Brain microvascular endothelial cell (primary cell): ENCODE measurements around the gene HBE1.

ENCODE experiments used
- DNase-seq: peaks from one replicate; pipeline ENCODE4 v3.0.0-alpha.2; 2020
- H3K27ac ChIP-seq: fragments of 250-450 bp; sonication (Bioruptor Pico); 2 replicates; pipeline ENCODE4 v1.5.1; 2020; ENCODE audit warnings: mild to moderate bottlenecking, moderate library complexity
- H3K27me3 ChIP-seq: fragments of 250-450 bp; sonication (Bioruptor Pico); replicated peaks from 2 replicates; pipeline ENCODE4 v1.5.1; 2020; ENCODE audit warnings: mild to moderate bottlenecking
- H3K36me3 ChIP-seq: fragments of 250-450 bp; sonication (Bioruptor Pico); replicated peaks from 2 replicates; pipeline ENCODE4 v1.5.1; 2020; ENCODE audit warnings: mild to moderate bottlenecking
- H3K4me3 ChIP-seq: 2 replicates; pipeline ENCODE4 v1.5.1; 2011; ENCODE audit warnings: low read depth, mild to moderate bottlenecking, control low read depth, low read length, moderate library complexity
- in situ Hi-C: cut with HindIII; loops from 2 replicates; pipeline ENCODE4 v1.10.0; 2017; ENCODE audit warnings: low sequenced_read_pairs, low pct_ligation_motif_present
- TF ChIP-seq, protein P1 (sequence below): IDR thresholded peaks from 2 replicates; pipeline ENCODE4 v1.5.1; 2011; ENCODE audit warnings: low read depth, mild to moderate bottlenecking, moderate library complexity, low read length, control low read depth, inconsistent platforms; ENCODE audit errors: missing control alignments

The HBE1 gene

DNA sequence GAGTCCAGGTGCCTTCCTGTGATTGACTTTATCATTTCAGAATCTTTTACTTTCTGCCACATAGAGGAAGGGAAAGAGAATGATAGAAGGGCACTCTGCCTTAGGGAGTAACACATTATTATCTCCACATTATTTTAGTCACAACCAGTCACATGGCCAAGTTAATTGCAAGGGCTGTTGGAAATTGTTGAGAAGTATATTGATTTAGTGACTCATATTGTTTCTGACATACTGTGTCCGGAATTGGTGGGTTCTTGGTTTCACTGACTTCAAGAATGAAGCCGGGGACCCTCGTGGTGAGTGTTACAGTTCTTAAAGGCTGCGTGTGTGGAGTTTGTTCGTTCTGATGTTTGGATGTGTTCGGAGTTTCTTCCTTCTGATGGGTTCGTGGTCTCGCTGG is 23.3 kb upstream of the HBE1 start:
- in situ Hi-C loops = no loop called here
- no peak overlapping the region for H3K4me3 ChIP-seq
- H3K36me3 ChIP-seq = no peaks in the 10 kb centered on the region
- TF ChIP-seq, protein P1, sequence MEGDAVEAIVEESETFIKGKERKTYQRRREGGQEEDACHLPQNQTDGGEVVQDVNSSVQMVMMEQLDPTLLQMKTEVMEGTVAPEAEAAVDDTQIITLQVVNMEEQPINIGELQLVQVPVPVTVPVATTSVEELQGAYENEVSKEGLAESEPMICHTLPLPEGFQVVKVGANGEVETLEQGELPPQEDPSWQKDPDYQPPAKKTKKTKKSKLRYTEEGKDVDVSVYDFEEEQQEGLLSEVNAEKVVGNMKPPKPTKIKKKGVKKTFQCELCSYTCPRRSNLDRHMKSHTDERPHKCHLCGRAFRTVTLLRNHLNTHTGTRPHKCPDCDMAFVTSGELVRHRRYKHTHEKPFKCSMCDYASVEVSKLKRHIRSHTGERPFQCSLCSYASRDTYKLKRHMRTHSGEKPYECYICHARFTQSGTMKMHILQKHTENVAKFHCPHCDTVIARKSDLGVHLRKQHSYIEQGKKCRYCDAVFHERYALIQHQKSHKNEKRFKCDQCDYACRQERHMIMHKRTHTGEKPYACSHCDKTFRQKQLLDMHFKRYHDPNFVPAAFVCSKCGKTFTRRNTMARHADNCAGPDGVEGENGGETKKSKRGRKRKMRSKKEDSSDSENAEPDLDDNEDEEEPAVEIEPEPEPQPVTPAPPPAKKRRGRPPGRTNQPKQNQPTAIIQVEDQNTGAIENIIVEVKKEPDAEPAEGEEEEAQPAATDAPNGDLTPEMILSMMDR = no peak
- no peak for DNase-seq
- H3K27ac ChIP-seq = no peak overlapping the region
- no peaks in the 10 kb centered on the region for H3K27me3 ChIP-seq

DNA sequence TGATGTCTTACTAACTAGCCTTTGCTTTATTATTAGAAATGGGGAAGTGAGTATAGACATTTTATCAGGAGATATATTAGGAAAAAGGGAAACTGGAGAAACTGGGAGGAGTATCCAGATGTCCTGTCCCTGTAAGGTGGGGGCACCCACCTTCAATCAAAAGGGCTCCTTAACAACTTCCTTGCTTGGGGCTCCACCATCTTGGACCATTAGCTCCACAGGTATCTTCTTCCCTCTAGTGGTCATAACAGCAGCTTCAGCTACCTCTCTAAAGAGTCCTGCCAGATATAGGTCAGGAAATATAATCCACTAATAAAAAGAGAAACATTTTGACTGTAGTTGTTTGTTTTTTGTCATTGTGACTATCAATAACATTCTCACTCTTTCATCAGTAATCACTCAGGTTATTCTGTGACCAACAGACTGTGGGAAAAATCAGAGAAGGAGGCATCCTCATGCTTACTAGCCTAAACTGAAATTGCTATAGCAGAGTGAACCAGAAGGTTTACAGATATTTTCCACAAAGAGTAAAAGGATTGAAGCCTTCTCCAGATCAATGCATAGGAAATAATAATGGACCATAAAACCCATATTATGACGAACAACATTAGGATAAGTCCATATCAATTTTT is 21.6 kb upstream of the HBE1 start:
- Histone ChIP-seq H3K27me3 (no peaks in the 10 kb centered on the region), H3K4me3 (no peak overlapping the region), H3K36me3 (no peaks in the 10 kb centered on the region), H3K27ac (no peak overlapping the region)
- peak; percentile 42 for DNase-seq
- TF ChIP-seq, protein P1 = peak; percentile 84
- in situ Hi-C loops = no loop called here

DNA sequence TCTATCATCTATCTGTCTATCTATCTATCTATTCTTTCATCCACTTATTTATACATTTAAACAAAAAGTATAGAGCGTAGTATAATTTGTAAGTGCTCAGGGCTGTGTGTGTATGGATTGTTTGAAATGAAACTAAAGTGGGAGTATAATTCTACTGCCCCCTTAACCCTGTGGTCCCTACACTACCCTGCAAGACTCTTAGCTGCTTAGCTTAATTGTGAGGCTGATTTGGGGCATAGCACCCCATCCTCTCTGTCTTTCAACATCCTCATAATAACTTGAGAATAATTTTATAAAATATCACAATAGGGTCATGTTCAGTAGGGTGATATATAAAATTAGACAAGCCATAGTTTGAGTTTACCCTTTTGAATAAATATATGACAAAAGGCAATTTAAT is 20.4 kb upstream of the HBE1 start:
- TF ChIP-seq, protein P1 = no peak
- in situ Hi-C loops = no loop called here
- H3K27me3 ChIP-seq = no peaks in the 10 kb centered on the region

DNA sequence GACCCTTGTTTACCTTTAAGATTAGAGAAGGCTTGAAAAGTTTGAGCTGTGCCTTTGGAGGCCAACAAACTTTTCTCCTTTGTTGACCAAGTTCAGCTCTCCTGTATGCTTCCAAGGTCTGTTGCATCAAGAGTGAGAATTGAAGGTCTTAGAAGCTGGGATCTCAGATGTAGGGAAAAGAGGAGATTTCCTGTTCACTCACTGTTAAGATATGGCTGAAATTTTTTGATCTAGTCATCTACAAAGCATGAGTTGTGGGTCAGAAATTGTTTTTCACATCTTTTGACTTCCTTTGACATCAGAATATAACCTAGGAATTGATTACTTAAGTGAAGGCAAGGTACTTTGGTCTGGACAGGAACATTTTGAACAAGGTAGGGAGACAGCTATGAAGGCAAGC is 20.0 kb upstream of the HBE1 start:
- in situ Hi-C loops = no loop called here
- H3K36me3 ChIP-seq = no peaks in the 10 kb centered on the region
- TF ChIP-seq, protein P1 = no peak
- H3K27me3 ChIP-seq = no peaks in the 10 kb centered on the region
- H3K27ac ChIP-seq = peak overlapping the region; percentile 58
- no peak for DNase-seq
- H3K4me3 ChIP-seq = no peak overlapping the region

More for the DNA sequence above, 20.4 kb upstream of the HBE1 start:
- DNase-seq = no peak
- H3K4me3 ChIP-seq = no peak overlapping the region
- peak overlapping the region; percentile 58 for H3K27ac ChIP-seq
- H3K36me3 ChIP-seq = no peaks in the 10 kb centered on the region

DNA sequence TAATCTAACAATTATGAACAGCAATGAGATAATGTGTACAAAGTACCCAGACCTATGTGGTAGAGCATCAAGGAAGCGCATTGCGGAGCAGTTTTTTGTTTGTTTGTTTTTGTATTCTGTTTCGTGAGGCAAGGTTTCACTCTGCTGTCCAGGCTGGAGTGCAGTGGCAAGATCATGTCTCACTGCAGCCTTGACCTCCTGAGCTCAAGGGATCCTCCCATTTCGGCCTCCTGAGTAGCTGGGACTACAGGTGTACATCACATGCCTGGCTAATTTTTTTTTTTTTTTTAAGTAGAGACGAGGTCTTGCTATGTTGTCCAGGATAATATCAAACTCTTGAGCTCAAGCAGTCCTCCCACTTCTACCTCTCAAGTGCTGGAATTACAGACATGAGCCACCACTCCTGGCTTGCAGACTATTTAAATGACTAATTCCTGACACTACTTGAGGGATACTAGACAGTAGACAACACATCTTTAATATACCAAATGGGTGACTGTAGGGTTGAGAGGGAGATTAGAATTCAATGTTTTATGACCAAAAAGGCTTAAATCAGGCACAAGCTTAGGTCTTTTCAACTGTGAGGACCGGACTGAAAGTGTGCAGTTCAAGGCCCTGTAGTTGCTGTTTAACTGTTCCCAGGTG is 19.3 kb upstream of the HBE1 start:
- Histone ChIP-seq H3K36me3 (no peaks in the 10 kb centered on the region), H3K4me3 (no peak overlapping the region), H3K27me3 (no peaks in the 10 kb centered on the region), H3K27ac (peak overlapping the region; percentile 58)
- TF ChIP-seq, protein P1 = no peak
- DNase-seq = no peak
- in situ Hi-C loops = no loop called here
